MM.1S (cell line): ENCODE results near the gene NDUFAF2.

Experiments used
- DNase-seq: peaks from one replicate; pipeline ENCODE4 v3.0.0-alpha.2; 2015
- H2AFZ ChIP-seq: fragments of 300-600 bp; sonication (generic); 2 replicates; pipeline ENCODE4 v1.6.0; 2016; ENCODE audit warnings: antibody characterized with exemption, low read length
- H3F3A ChIP-seq: fragments of 300-600 bp; sonication (generic); 2 replicates; pipeline ENCODE4 v1.6.1; 2016; ENCODE audit warnings: mild to moderate bottlenecking, antibody characterized with exemption, low read length, moderate library complexity, mixed read lengths; ENCODE audit not compliant: insufficient read depth
- H3K27ac ChIP-seq: fragments of 300-600 bp; sonication (generic); 2 replicates; pipeline ENCODE4 v1.5.1; 2016; ENCODE audit warnings: mild to moderate bottlenecking, low read length
- H3K27me3 ChIP-seq: fragments of 300-600 bp; sonication (generic); replicated peaks from 2 replicates; pipeline ENCODE4 v1.6.0; 2016; ENCODE audit warnings: low read length; ENCODE audit not compliant: insufficient read depth
- H3K36me3 ChIP-seq: fragments of 300-600 bp; sonication (generic); replicated peaks from 2 replicates; pipeline ENCODE4 v1.6.1; 2016; ENCODE audit warnings: mild to moderate bottlenecking, low read length, mixed read lengths; ENCODE audit not compliant: insufficient read depth
- H3K4me1 ChIP-seq: fragments of 300-600 bp; sonication (generic); 2 replicates; pipeline ENCODE4 v1.6.1; 2016; ENCODE audit warnings: low read length, mixed read lengths
- H3K4me2 ChIP-seq: fragments of 300-600 bp; sonication (generic); 2 replicates; pipeline ENCODE4 v1.6.0; 2016; ENCODE audit warnings: low read depth, low read length
- H3K4me3 ChIP-seq: fragments of 300-600 bp; sonication (generic); 2 replicates; pipeline ENCODE4 v1.5.1; 2016; ENCODE audit warnings: low read length, mixed read lengths
- H3K79me2 ChIP-seq: fragments of 300-600 bp; sonication (generic); 2 replicates; pipeline ENCODE4 v1.6.1; 2016; ENCODE audit warnings: mixed run types, low read length, mixed read lengths
- H3K9ac ChIP-seq: fragments of 300-600 bp; sonication (generic); 2 replicates; pipeline ENCODE4 v1.6.1; 2016; ENCODE audit warnings: low read length, mixed read lengths
- H3K9me2 ChIP-seq: fragments of 300-600 bp; sonication (generic); replicated peaks from 2 replicates; pipeline ENCODE4 v1.6.1; 2016; ENCODE audit warnings: mild to moderate bottlenecking, low read length, mixed read lengths; ENCODE audit not compliant: insufficient read depth
- H3K9me3 ChIP-seq: fragments of 300-600 bp; sonication (generic); replicated peaks from 2 replicates; pipeline ENCODE4 v1.6.1; 2016; ENCODE audit warnings: mild to moderate bottlenecking, low read length, mixed read lengths; ENCODE audit not compliant: insufficient read depth
- H4K20me1 ChIP-seq: fragments of 300-600 bp; sonication (generic); 2 replicates; pipeline ENCODE4 v1.6.1; 2016; ENCODE audit warnings: mild to moderate bottlenecking, low read length, moderate library complexity, mixed read lengths; ENCODE audit not compliant: insufficient read depth
- CTCF ChIP-seq: fragments of 300-600 bp; sonication (generic); IDR thresholded peaks from 2 replicates; pipeline ENCODE4 v1.5.1; 2016; ENCODE audit warnings: antibody characterized with exemption, low read length, mixed read lengths
- EZH2 ChIP-seq: fragments of 300-600 bp; sonication (generic); optimal IDR thresholded peaks from 2 replicates; pipeline ENCODE3; 2017; ENCODE audit warnings: low read depth, mild to moderate bottlenecking, antibody characterized with exemption, low read length, mixed read lengths
- EZH2phosphoT487 ChIP-seq: fragments of 300-600 bp; sonication (generic); IDR thresholded peaks from 2 replicates; pipeline ENCODE4 v1.6.1; 2018; ENCODE audit warnings: antibody characterized with exemption, low read length

NDUFAF2 gene

GRCh38 chr5:61162832-61163567 lies 218.0 kb downstream of the NDUFAF2 start:
- peak overlapping the region; percentile 99 for H2AFZ ChIP-seq
- no peaks in the 10 kb centered on the region for H3K9me2 ChIP-seq
- peak overlapping the region; percentile 54; the same call in 1 of the 2 replicates for H3K27ac ChIP-seq
- TF ChIP-seq EZH2 (no peak), EZH2phosphoT487 (no peak), CTCF (no peak)
- no peak for DNase-seq
- no peaks in the 10 kb centered on the region for H3K27me3 ChIP-seq
- peak overlapping the region; percentile 86 for H3K9ac ChIP-seq
- H3K4me2 ChIP-seq = peak overlapping the region; percentile 75
- H3K79me2 ChIP-seq = peaks cover 44% of the 10 kb centered on the region
- H3K4me1 ChIP-seq = no peaks in the 10 kb centered on the region; the same call in 1 of the 2 replicates
- H3K36me3 ChIP-seq = peaks cover 22% of the 10 kb centered on the region; the same call in 1 of the 2 replicates
- H3K4me3 ChIP-seq = peak overlapping the region; percentile 97
- H3K9me3 ChIP-seq = no peaks in the 10 kb centered on the region
- no peaks in the 10 kb centered on the region for H4K20me1 ChIP-seq
- 0 out of 2 replicates have a peak, but pooled peaks cover 3% of the 10 kb centered on the region for H3F3A ChIP-seq

DNA sequence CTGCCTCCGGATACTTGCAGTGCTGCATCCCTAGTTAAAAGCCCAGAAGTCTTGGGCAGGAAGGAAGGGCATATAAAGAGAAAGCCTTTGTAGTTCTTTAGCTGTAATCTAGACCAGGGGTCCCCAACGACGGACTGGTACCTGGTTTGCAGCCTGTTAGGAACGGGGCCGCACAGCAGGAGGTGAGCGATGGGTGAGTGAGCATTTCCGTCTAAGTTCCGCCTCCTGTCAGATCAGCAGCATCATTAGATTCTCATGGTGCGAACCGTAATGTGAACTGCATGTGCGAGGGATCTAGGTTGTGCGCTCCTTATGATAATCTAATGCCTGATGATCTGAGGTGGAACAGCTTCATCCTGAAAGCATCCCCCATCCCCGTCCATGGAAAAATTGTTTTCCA lies 218.9 kb downstream of the NDUFAF2 start:
- Histone ChIP-seq H3K27ac (no peak overlapping the region), H3F3A (0 out of 2 replicates have a peak, but pooled peaks cover 3% of the 10 kb centered on the region), H3K27me3 (no peaks in the 10 kb centered on the region), H3K79me2 (peaks cover 37% of the 10 kb centered on the region), H3K9me3 (no peaks in the 10 kb centered on the region), H3K4me3 (no peak overlapping the region), H3K4me2 (no peak overlapping the region), H4K20me1 (no peaks in the 10 kb centered on the region), H3K4me1 (no peaks in the 10 kb centered on the region; the same call in 1 of the 2 replicates), H3K36me3 (peaks cover 18% of the 10 kb centered on the region; the same call in 1 of the 2 replicates), H3K9ac (no peak overlapping the region), H3K9me2 (no peaks in the 10 kb centered on the region), H2AFZ (no peak overlapping the region)
- TF ChIP-seq CTCF (no peak), EZH2phosphoT487 (no peak), EZH2 (no peak)
- no peak for DNase-seq

DNA sequence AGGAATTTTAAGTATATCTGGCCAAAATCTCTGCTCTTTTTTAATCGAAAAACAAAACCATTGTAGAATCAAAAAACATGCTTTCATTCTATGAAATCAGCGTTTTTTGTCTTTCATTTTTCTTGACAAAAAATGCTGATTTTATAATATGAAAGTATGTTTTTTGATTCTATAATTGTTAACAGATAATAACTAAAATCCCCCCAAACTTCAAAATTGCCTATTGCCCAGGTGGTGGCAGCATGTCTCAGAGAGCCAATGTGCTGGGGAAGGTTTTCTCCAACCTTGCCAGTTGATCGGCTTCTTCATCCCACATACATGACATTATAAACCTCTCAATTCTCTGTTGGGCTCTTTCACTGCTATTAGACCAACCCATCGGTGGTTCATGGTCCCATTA lies 222.4 kb downstream of the NDUFAF2 start:
- Histone ChIP-seq H4K20me1 (no peaks in the 10 kb centered on the region), H3K27me3 (no peaks in the 10 kb centered on the region), H3K9ac (no peak overlapping the region), H3F3A (0 out of 2 replicates have a peak, but pooled peaks cover 3% of the 10 kb centered on the region), H3K9me2 (no peaks in the 10 kb centered on the region), H3K9me3 (no peaks in the 10 kb centered on the region), H3K79me2 (peaks cover 8% of the 10 kb centered on the region), H3K27ac (no peak overlapping the region), H3K4me2 (no peak overlapping the region), H3K4me3 (no peak overlapping the region), H3K36me3 (no peaks in the 10 kb centered on the region), H2AFZ (no peak overlapping the region), H3K4me1 (no peaks in the 10 kb centered on the region; the same call in 1 of the 2 replicates)
- TF ChIP-seq EZH2phosphoT487 = no peak
- peak; percentile 55 for TF ChIP-seq CTCF
- peak; percentile 47 for DNase-seq
